RWPE1 (cell line): ENCODE data around the gene ICAM1.

Source experiments
- CTCF ChIA-PET: fragments of 350-600 bp; sonication (Branson Sonifier 250); formaldehyde crosslinking; extraction: SDS; loops from one replicate; lab custom pipeline; 2021; lab: Yijun Ruan, JAX
- POLR2A ChIA-PET: fragments of 400-600 bp; formaldehyde crosslinking; extraction: SDS; loops from one replicate; lab custom pipeline; 2020; ENCODE audit warnings: antibody characterized with exemption; ENCODE audit not compliant: low non-redundant PET; lab: Yijun Ruan, JAX
- DNase-seq: peaks from one replicate; pipeline ENCODE4 v3.0.0; 2012; ENCODE audit warnings: low spot score
- H3K27ac ChIP-seq: fragments of 450-650 bp; 2 replicates; pipeline ENCODE4 v1.5.1; 2017
- CTCF ChIP-seq: fragments of 450-650 bp; conservative IDR thresholded peaks from 2 replicates; pipeline ENCODE4 v1.5.1; 2017; ENCODE audit warnings: low read depth, mild to moderate bottlenecking

Gene ICAM1

GRCh38 chr19:10333758-10334587 lies 63.1 kb downstream of the ICAM1 start:
- CTCF ChIA-PET, result interaction anchor here (0.6 to 1.0 kb wide), 5 partner anchors 63 to 608 kb away, joined by 3 to 7 read pairs (median 3); partner anchors contain the start of gene ICAM1
- POLR2A ChIA-PET, result interaction anchor here (0.5 to 1.2 kb wide), 3 partner anchors 19 to 74 kb away, joined by 5 to 10 read pairs (median 5); partner anchors contain the start of gene ICAM5
- peak; percentile 34 for DNase-seq
- peak overlapping the region; percentile 91 for H3K27ac ChIP-seq
- no peak for TF ChIP-seq CTCF

- DNase-seq, result peak; percentile 91
- peak overlapping the region; percentile 91 for H3K27ac ChIP-seq
- ChIA-PET CTCF (interaction anchor here (0.6 kb wide), 1 partner anchor 116 kb away, joined by 4 read pairs; no protein-coding TSS in a partner anchor), POLR2A (interaction anchor here (1.2 kb wide), 1 partner anchor 45 kb away, joined by 5 read pairs; the partner anchor contains the start of gene ICAM5)
- TF ChIP-seq CTCF, result peak; percentile 21
Measured at GRCh38 chr19:10334588-10335351, 63.9 kb downstream of the ICAM1 start.

GRCh38 chr19:10335352-10335985 lies 64.5 kb downstream of the ICAM1 start:
- H3K27ac ChIP-seq, result peak overlapping the region; percentile 91
- ChIA-PET POLR2A (no interaction called here), CTCF (interaction anchor here (0.8 kb wide), 1 partner anchor 55 kb away, joined by 4 read pairs; no protein-coding TSS in a partner anchor)

More at GRCh38 chr19:10335352-10335985, 64.5 kb downstream of the ICAM1 start:
- no peak for DNase-seq
- no peak for TF ChIP-seq CTCF
